Heart left ventricle (tissue), 13 donors: ENCODE data around the gene CTTN.

Experiments used
- POLR2A ChIP-seq, 2 donors: fragments of 450-650 bp; IDR thresholded peaks; one replicate each; pipeline ENCODE4 v1.6.1; 2017; ENCODE audit warnings: antibody characterized with exemption in 2 of 2, mild to moderate bottlenecking in 2 of 2, moderate library complexity in 2 of 2
- TF ChIP-seq, protein P1 (sequence below), 12 donors: fragments of 200-600 bp; sonication (generic) in 4 of 12; IDR thresholded peaks; one replicate each; pipeline versions ENCODE4 v1.5.0 to v1.8.0; 2018 to 2022; ENCODE audit warnings: antibody characterized with exemption in 12 of 12, mild to moderate bottlenecking in 5 of 12
- donor health status: ischemic (EF 13 %, LVEDD 7.1; RV severe dilation, severe dysfunction).
- donor health status: DM: no; HTN: yes; CAD: no.
- donor health status: DM: no; HTN: no; CAD: no.
- donor health status: ischemic (EF 25% LVEDD 6.9; RV normal size, moderate dysfunction).
- donor health status: ischemic (EF 25% LVEDD 5.7; RV mildly dilated, moderate dysfunction).
- donor health status: ischemic (EF 35%, LVEDD 5.7; RV mildly dilated, moderate dysfunction).
- donor health status: nonischemic (EF 11% LVEDD 7.7; RV severe dilation, severe dysfunction).
- donor health status: DM: yes; HTN: yes; CAD: no.
- donor health status: PGD.
- donor health status: ischemic (EF 29% LVEDD 5.4; RV normal size, mild dysfunction).
- donor health status: nonischemic (EF 23%, LVEDD 6.1; RV moderate dilation, normal function).

DNA sequence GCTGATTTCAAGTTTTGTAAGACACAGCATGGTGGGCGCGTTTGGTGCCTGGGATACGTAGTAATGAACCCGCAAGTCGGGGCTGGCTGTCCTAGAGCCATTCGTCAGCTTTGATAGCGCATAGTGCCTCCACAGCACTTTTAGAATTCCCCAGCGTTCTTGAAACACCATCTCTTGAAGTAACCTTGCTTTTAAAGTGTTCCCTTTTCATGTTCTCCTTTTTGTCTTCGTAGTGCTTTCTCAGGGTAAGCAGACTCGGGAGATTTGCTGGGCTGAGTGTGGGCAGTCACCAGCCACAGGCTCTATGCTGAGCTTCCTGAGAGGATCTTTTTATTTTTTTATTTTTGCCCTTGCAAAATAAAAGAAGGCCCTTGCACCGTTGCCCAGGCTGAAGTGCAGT, 39.6 kb upstream of the CTTN start:
- no peak for TF ChIP-seq POLR2A (IDR thresholded peaks at IDR 0.05)
- TF ChIP-seq, protein P1, sequence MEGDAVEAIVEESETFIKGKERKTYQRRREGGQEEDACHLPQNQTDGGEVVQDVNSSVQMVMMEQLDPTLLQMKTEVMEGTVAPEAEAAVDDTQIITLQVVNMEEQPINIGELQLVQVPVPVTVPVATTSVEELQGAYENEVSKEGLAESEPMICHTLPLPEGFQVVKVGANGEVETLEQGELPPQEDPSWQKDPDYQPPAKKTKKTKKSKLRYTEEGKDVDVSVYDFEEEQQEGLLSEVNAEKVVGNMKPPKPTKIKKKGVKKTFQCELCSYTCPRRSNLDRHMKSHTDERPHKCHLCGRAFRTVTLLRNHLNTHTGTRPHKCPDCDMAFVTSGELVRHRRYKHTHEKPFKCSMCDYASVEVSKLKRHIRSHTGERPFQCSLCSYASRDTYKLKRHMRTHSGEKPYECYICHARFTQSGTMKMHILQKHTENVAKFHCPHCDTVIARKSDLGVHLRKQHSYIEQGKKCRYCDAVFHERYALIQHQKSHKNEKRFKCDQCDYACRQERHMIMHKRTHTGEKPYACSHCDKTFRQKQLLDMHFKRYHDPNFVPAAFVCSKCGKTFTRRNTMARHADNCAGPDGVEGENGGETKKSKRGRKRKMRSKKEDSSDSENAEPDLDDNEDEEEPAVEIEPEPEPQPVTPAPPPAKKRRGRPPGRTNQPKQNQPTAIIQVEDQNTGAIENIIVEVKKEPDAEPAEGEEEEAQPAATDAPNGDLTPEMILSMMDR (IDR thresholded peaks at IDR 0.05), result no peak
